HCT116 (cell line): ENCODE data around the gene WSCD2. TPM values are rescaled to one million over a fixed set of nuclear protein-coding genes. Genes with fewer than 3 reads are reported as not detected.

ENCODE experiments used
- ATAC-seq: fragments of 200-7000 bp; cut with Tn5 transposase; 2 replicates; pipeline ENCODE4 v1.9.1; 2020; ENCODE audit warnings: mild to moderate bottlenecking, moderate library complexity
- BruUV-seq: library from RNA; stranded (reverse); fragments of 400-500 nt; replicated peaks from 2 replicates; lab custom pipeline; 2021; lab: Mats Ljungman, UMichigan
- CTCF ChIA-PET: fragments of 300-600 bp; sonication (Branson Sonifier 250); formaldehyde crosslinking; loops from one replicate; lab custom pipeline; 2021; ENCODE audit warnings: antibody characterized with exemption; lab: Charles Lee
- POLR2A ChIA-PET: fragments of 300-600, 350-600 bp; sonication (Branson Sonifier 250); formaldehyde crosslinking; loops from one replicate; lab custom pipeline; 2021; ENCODE audit warnings: antibody characterized with exemption; lab: Charles Lee
- RAD21 ChIA-PET, 2 experiments: fragments of 300-600 bp; sonication (Branson Sonifier 250); formaldehyde crosslinking; loops; one replicate each; lab custom pipeline; 2023; ENCODE audit warnings: low total read pairs in 2 of 2; ENCODE audit not compliant: uncharacterized antibody in 2 of 2, unreplicated experiment in 2 of 2, low non-redundant PET in 1 of 2; lab: Charles Lee
- DNase-seq: peaks from one replicate; pipeline ENCODE4 v3.0.0-alpha.2; 2010; ENCODE audit warnings: low read depth, low spot score
- H2AFZ ChIP-seq: fragments of 200-600 bp; shearing (Covaris generic), sonication (generic); 2 replicates; pipeline ENCODE4 v1.6.1; 2017; ENCODE audit warnings: low read depth, mixed run types, mixed read lengths, antibody characterized with exemption, low read length; ENCODE audit not compliant: poor library complexity, severe bottlenecking
- H3K27ac ChIP-seq: 2 replicates; pipeline ENCODE4 v1.5.1; 2012; ENCODE audit warnings: low read depth, low read length
- H3K27me3 ChIP-seq: fragments of 200-600 bp; sonication (generic); 2 replicates; pipeline ENCODE4 v1.6.1; 2016; ENCODE audit warnings: mixed run types, low read length, mixed read lengths; ENCODE audit not compliant: insufficient read depth
- H3K36me3 ChIP-seq, 2 experiments: fragments of 200-500 bp in 1 of 2; fragments of 200-600 bp in 1 of 2; sonication (Bioruptor generic) in 1 of 2; sonication (generic) in 1 of 2; 2 replicates each; pipeline versions ENCODE4 v1.5.1 to v1.6.1; 2014 to 2016; ENCODE audit warnings: low read length in 2 of 2, inconsistent platforms in 1 of 2, mixed read lengths in 1 of 2, mixed run types in 1 of 2; ENCODE audit not compliant: insufficient read depth in 2 of 2, control insufficient read depth in 1 of 2
- H3K4me1 ChIP-seq, 2 experiments: fragments of 200-600 bp in 1 of 2; sonication (generic) in 1 of 2; 2 replicates each; pipeline versions ENCODE4 v1.5.1 to v1.6.1; 2012 to 2017; ENCODE audit warnings: low read length in 2 of 2, inconsistent platforms in 1 of 2, mild to moderate bottlenecking in 1 of 2, mixed read lengths in 1 of 2, mixed run types in 1 of 2, moderate library complexity in 1 of 2; ENCODE audit not compliant: insufficient read depth in 2 of 2, control insufficient read depth in 1 of 2
- H3K4me2 ChIP-seq: fragments of 200-600 bp; sonication (generic); 2 replicates; pipeline ENCODE4 v1.6.1; 2017; ENCODE audit warnings: mixed run types, low read length, mixed read lengths
- H3K4me3 ChIP-seq, 2 experiments: fragments of 200-600 bp in 1 of 2; sonication (generic) in 1 of 2; replicated peaks in 1 of 2; 2 replicates each; pipeline ENCODE4 v1.5.1; 2011 to 2016; ENCODE audit warnings: low read length in 2 of 2, control low read depth in 1 of 2, low read depth in 1 of 2, mild to moderate bottlenecking in 1 of 2, mixed read lengths in 1 of 2, mixed run types in 1 of 2
- H3K79me2 ChIP-seq: fragments of 200-600 bp; sonication (generic); 2 replicates; pipeline ENCODE4 v1.6.1; 2017; ENCODE audit warnings: mild to moderate bottlenecking, mixed run types, low read length, moderate library complexity, mixed read lengths; ENCODE audit not compliant: insufficient read depth
- H3K9ac ChIP-seq: fragments of 200-600 bp; sonication (generic); 2 replicates; pipeline ENCODE4 v1.6.1; 2016; ENCODE audit warnings: low read length, mixed read lengths
- H3K9me2 ChIP-seq: fragments of 200-600 bp; sonication (generic), shearing (Covaris generic); 2 replicates; pipeline ENCODE4 v1.6.1; 2017; ENCODE audit warnings: mixed run types, mild to moderate bottlenecking, moderate library complexity; ENCODE audit not compliant: insufficient read depth
- H3K9me3 ChIP-seq, 2 experiments: fragments of 200-500 bp in 1 of 2; fragments of 200-600 bp in 1 of 2; sonication (Bioruptor generic) in 1 of 2; sonication (generic) in 1 of 2; 2 replicates each; pipeline ENCODE4 v1.6.1; 2014 to 2017; ENCODE audit warnings: low read length in 2 of 2, mixed read lengths in 2 of 2, inconsistent platforms in 1 of 2, low read depth in 1 of 2, mild to moderate bottlenecking in 1 of 2, mixed run types in 1 of 2, moderate library complexity in 1 of 2; ENCODE audit not compliant: control insufficient read depth in 1 of 2, insufficient read depth in 1 of 2
- H4K20me1 ChIP-seq: fragments of 200-600 bp; sonication (generic), shearing (Covaris generic); 2 replicates; pipeline ENCODE4 v1.6.1; 2017; ENCODE audit warnings: mixed run types, mild to moderate bottlenecking, moderate library complexity; ENCODE audit not compliant: insufficient read depth
- CEBPB ChIP-seq: IDR thresholded peaks from 2 replicates; pipeline ENCODE4 v1.6.1; 2012; ENCODE audit warnings: low read depth
- ELF1 ChIP-seq: IDR thresholded peaks from 2 replicates; pipeline ENCODE4 v1.6.1; 2012; ENCODE audit warnings: low read depth, borderline replicate concordance
- EZH2 ChIP-seq: fragments of 200-600 bp; sonication (generic); IDR thresholded peaks from 2 replicates; pipeline ENCODE4 v1.6.1; 2017; ENCODE audit warnings: antibody characterized with exemption, mixed run types
- FOSL1 ChIP-seq: IDR thresholded peaks from 2 replicates; pipeline ENCODE4 v1.6.1; 2012; ENCODE audit warnings: low read depth
- JUND ChIP-seq: IDR thresholded peaks from 2 replicates; pipeline ENCODE4 v1.6.1; 2012
- POLR2AphosphoS5 ChIP-seq: IDR thresholded peaks from 2 replicates; pipeline ENCODE4 v1.6.1; 2011; ENCODE audit warnings: mild to moderate bottlenecking, low read depth, low read length, moderate library complexity
- REST ChIP-seq: IDR thresholded peaks from 2 replicates; pipeline ENCODE4 v1.6.1; 2012; ENCODE audit warnings: low read depth
- SIN3A ChIP-seq: IDR thresholded peaks from 2 replicates; pipeline ENCODE4 v1.6.1; 2012; ENCODE audit warnings: low read depth
- SRF ChIP-seq: IDR thresholded peaks from 2 replicates; pipeline ENCODE4 v1.6.1; 2012; ENCODE audit warnings: low read depth
- TCF7L2 ChIP-seq: IDR thresholded peaks from 2 replicates; pipeline ENCODE4 v1.7.0; 2011; ENCODE audit warnings: borderline replicate concordance, inconsistent platforms; ENCODE audit not compliant: insufficient read depth, insufficient read length; ENCODE audit errors: extremely low read depth
- YY1 ChIP-seq: IDR thresholded peaks from 2 replicates; pipeline ENCODE4 v1.6.1; 2011; ENCODE audit warnings: low read length, low read depth, moderate library complexity, mild to moderate bottlenecking; ENCODE audit not compliant: insufficient replicate concordance; ENCODE audit errors: extremely low read depth
- ZFX ChIP-seq: fragments of 450-650 bp; IDR thresholded peaks from 2 replicates; pipeline ENCODE4 v1.6.1; 2017
- ZNF274 ChIP-seq: fragments of 200-500 bp; sonication (Bioruptor generic); IDR thresholded peaks from 2 replicates; pipeline ENCODE4 v1.6.1; 2014; ENCODE audit warnings: mild to moderate bottlenecking, low read depth, low read length, inconsistent platforms
- intact Hi-C: fragments of 100-400 bp; cut with micrococcal nuclease; formaldehyde crosslinking; loops from 2 replicates; pipeline ENCODE4 v1.10.0; 2022
- total RNA-seq: library from RNA; stranded (reverse); gene quantifications from one replicate; pipeline ENCODE4 v1.2.1, GENCODE V29; 2021; ENCODE audit not compliant: unreplicated experiment

Gene WSCD2
- total RNA-seq, 1 experiment from 2014 or later, result 0.05 TPM

DNA sequence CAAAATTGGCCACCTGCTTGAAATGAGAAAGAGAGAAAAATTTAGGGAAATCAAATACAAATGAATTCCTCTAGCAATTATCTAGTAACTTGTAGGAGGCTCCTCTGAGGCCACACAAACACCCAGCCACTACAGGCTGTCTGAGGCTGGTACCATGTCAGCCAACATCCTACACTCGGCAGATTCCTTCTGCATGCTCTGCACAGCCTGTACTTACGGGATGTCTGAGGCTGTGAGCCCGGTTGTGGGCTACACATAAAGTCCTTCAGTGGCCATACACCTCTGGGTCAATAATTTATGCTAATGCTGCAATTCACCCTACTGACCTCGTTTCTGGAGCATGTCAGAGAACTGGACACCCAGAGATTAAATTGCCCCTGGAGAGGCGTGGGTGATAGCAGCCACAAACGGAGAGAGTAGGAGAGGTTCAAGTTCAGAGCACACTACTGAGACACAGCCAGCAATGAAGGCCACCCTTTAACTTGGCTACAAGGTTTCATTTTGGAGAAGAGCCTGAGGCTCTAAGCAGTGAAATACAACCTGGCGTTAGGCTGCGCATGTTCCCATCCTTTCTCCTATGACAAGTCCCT lies 28.9 kb downstream of the WSCD2 start:
- Histone ChIP-seq H4K20me1 (no peaks in the 10 kb centered on the region), H3K9ac (no peak overlapping the region), H3K4me3 (no peak overlapping the region), H3K9me3 (no peaks in the 10 kb centered on the region), H3K79me2 (no peaks in the 10 kb centered on the region), H3K27ac (no peak overlapping the region), H2AFZ (no peak overlapping the region), H3K4me2 (no peak overlapping the region), H3K36me3 (no peaks in the 10 kb centered on the region), H3K4me1 (no peaks in the 10 kb centered on the region), H3K9me2 (no peaks in the 10 kb centered on the region), H3K27me3 (peaks cover 62% of the 10 kb centered on the region)
- ATAC-seq (no peak), DNase-seq (no peak)
- BruUV-seq, result no TSS peak
- no peak for TF ChIP-seq ZNF274
- no peak for TF ChIP-seq SRF
- no peak for TF ChIP-seq REST
- TF ChIP-seq POLR2AphosphoS5, result no peak
- ChIA-PET RAD21 (no interaction called here), CTCF (no interaction called here), POLR2A (no interaction called here)
- intact Hi-C loops, result no loop called here

- no peaks in the 10 kb centered on the region for H3K9me2 ChIP-seq
- no peak overlapping the region for H2AFZ ChIP-seq
- ChIA-PET RAD21 (no interaction called here), CTCF (no interaction called here), POLR2A (no interaction called here)
- H3K4me1 ChIP-seq, result no peaks in the 10 kb centered on the region
- no TSS peak for BruUV-seq
- no peaks in the 10 kb centered on the region for H3K36me3 ChIP-seq
- H3K27me3 ChIP-seq, result peaks cover 53% of the 10 kb centered on the region
- H3K79me2 ChIP-seq, result no peaks in the 10 kb centered on the region
- H4K20me1 ChIP-seq, result no peaks in the 10 kb centered on the region
- no peak overlapping the region for H3K4me3 ChIP-seq
- no peaks in the 10 kb centered on the region for H3K9me3 ChIP-seq
- no peak overlapping the region for H3K4me2 ChIP-seq
- no peak overlapping the region for H3K27ac ChIP-seq
- no peak overlapping the region for H3K9ac ChIP-seq
- no peak for TF ChIP-seq EZH2
- TF ChIP-seq REST, result no peak
- TF ChIP-seq TCF7L2, result no peak
- no peak for TF ChIP-seq CEBPB
- no peak for TF ChIP-seq ZNF274
- TF ChIP-seq ELF1, result no peak
- TF ChIP-seq SIN3A, result no peak
- TF ChIP-seq FOSL1, result no peak
- TF ChIP-seq JUND, result no peak
- TF ChIP-seq YY1, result no peak
- no peak for TF ChIP-seq ZFX
- TF ChIP-seq, all 23 proteins: peak for 0
- ATAC-seq (no peak), DNase-seq (no peak)
- intact Hi-C loops, result no loop called here
Observed at GRCh38 chr12:108162207-108162606, 33.1 kb downstream of the WSCD2 start.
